Renal cortical epithelial cell (primary cell): ENCODE measurements around the gene ITGA3. TPM values are rescaled to one million over a fixed set of nuclear protein-coding genes. Genes with fewer than 3 reads are reported as not detected.

Experiments
- DNase-seq: peaks from one replicate; pipeline ENCODE4 v3.0.0-alpha.2; 2011; ENCODE audit warnings: low read depth
- total RNA-seq: library from RNA; depleted of rRNA; stranded (reverse); fragments of >200 nt; gene quantifications from 2 replicates; pipeline ENCODE4 v1.2.3, GENCODE V29; 2014

Gene ITGA3
- total RNA-seq, 1 donor from 2014 or later, result 882 TPM

DNA sequence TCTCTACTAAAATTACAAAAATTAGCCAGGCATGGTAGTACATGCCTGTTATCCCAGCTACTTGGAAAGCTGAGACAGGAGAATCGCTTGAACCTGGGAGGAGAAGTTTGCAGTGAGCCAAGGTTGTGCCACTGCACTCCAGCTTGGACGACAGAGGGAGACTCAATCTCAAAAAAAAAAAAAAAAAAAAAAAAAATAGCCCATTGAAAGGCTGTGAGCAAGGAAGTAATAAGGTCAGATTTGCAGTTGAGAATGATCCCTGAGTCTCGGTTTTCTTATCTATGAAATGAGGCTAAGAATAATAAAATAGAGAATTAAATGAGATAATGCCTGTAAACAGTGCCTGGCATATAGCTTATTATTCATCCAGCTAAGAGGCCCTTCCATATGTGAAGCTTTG, 37.9 kb downstream of the ITGA3 start:
- DNase-seq, result no peak

DNA sequence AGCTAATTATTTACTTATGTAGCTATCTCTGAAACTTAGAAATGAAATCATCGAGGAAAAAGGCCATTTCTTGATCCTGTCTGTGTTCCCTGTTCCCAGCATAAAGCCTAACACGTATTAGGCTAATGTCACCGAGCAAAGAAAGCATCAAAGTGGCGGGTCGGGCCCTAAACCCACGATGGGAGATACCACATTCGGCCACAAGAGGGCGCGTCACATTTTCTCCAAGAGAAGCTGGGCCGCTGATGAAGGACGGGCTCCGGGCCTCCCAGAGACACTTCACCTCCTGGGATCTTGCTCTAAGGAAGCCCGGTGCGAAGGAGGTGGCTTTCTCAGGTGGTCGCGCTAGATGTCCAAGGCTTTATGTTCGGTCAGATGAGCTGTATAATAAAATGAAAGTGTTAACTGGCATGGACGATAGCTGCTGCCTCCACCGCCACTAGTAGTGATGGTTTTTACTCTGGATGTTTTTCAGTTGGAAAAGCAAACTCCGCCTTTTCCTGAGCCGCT, 38.4 kb downstream of the ITGA3 start:
- DNase-seq, result peak; percentile 73

DNA sequence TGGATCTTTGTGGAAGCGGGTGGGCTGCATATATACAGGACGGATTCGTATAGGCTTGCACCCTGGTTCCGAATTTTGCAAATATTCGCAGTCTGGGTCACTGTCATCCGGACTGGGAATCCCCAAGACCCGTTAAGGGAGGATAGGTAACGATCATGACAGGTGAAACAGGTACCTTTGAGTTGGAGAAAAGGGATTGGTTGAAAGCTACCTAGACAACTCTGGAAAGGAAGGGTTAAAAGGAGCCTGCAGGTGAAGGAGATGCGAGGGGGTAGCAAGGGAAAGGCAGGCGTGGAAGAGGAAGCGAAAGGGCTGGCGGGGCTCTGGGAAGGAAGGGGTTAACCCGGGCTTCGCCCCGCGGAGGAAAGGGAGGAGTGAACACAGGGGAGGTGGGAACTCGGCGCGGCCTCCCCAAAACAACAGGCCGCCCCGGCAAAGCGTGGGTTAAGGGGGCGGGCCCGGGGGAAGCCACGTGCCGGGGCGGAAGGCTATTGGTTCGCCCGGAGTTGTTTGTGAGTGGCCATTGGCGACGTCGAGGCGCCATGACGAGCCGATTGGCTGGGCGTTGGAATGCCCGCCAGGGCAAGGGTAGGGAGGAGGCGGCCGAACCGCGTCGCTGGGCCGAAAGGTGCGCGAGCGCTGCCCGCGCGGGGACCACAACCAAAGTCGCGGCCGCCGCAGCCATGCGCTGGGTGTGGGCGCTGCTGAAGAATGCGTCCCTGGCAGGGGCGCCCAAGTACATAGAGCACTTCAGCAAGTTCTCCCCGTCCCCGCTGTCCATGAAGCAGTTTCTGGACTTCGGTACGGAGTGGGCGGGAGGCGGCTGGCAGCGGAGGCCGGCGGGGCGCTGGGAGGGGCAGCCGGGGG, 39.1 kb downstream of the ITGA3 start, which contains the start of gene PDK2:
PDK2 (plus strand) TSS at position 599 of the 867 bp plus-strand sequence; CDS start at position 684, 85 bp downstream.
- DNase-seq, result peak; percentile 80

DNA sequence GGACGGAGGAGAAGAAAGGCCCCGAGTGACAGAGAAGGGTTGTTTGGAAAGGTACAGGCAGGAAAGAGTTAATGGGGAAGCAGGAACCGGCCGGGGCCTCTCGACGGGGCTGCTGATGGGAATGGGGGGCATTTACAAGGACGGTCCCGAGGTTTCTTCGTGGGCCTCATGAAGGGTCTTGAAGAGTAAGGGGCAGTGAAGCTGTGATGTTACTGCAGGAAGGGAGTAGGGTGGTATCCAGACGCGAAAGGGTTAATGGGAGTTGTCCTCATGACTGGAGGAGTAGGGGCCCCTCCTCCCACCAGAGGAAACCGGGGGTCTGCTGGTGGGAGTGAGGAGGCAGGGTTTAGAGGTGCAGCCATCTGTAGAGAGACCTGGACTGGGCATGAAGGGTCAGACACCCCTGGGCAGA, 39.7 kb downstream of the ITGA3 start:
- DNase-seq, result no peak

DNA sequence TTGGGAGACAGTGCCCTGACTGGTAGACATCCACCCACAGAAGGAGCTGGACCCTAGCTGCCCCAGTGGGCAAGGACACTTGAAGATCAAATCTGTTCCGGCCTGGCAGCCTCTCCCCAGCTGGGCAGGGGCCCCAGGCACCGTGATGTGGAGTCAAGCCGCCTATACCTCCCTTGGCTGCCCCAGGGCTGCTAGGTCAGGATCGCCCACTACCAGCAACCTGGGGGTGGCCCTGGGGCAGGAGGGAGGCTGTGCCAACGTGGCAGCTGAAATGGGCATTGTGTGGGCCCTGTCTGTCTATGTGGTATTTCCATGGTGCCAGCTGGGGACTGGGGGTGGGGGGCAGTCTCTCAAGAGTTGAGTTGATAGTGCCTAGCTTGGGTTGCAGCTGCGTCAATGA, 40.2 kb downstream of the ITGA3 start:
- no peak for DNase-seq

DNA sequence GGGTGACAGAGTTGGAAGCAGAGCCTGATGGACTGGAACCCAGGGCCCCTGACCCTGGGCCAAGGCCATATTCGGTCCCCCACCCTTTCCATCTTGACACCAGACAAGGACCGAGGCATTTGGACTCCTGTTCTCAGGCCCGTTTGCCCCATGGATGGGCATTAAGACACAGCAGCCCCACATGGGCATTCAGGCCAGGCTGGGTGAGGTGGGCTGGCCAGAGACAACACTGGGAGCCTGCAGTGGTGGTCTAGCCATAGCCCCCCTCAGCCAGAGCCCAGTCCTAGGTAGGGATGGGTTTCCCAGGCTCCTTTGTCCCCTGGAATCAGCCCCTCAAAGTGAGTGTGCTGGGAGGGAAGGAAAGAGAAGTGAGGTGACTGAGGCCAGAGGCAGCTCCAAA, 40.8 kb downstream of the ITGA3 start:
- no peak for DNase-seq

DNA sequence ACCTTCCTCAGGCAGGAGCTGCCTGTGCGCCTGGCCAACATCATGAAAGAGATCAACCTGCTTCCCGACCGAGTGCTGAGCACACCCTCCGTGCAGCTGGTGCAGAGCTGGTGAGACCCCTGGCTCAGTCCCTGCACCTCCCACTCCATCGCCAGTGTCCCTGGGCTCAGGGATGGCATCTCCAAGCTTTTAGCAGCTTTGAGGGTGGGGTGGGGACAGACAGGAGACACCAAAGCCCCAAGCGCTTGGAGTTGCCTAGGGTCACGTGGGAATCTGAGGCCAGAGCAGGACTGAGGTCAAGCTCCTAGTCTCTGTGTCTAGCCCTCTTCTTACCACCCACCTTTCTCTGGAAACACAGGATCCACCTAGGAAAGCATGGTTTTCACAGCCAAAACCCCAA, 41.5 kb downstream of the ITGA3 start:
- no peak for DNase-seq

DNA sequence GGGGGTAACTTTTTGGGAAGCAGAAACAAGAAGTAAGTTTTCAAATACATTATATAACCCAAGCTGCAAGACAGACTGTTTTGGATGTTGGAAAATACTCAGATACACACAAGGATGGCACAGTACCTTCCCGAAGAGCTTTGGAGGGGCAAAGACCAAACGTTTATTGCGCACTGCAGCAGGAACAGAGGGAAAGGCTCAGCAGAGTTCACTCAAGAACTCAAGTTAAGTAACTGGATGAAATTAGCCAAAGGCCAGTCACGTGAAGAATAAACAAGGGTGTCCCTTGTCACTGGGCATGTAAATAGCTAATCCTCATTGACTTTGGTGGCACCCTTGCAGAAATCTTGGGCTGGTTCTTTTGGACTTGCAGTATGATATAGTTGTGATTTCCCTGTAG, 42.0 kb downstream of the ITGA3 start:
- DNase-seq, result no peak

DNA sequence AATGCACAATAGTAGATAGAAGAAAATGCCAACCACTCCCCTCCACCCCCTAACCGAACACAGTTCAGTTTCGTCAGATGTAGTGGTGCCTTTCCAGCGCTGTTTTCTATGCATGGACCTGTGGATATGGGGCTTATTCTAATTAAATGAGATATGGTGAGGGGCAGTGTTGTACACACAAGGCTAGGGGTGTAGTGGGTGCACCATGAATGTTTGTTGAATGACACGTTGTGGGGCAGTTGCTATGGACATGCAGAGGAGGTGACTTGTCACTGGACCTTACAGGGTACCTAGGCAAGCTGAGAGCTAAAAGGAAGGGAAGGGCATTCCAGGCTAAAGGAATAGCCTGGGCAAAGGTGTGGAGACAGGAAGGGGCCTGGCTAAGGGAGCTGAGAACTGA, 42.7 kb downstream of the ITGA3 start:
- DNase-seq, result no peak

DNA sequence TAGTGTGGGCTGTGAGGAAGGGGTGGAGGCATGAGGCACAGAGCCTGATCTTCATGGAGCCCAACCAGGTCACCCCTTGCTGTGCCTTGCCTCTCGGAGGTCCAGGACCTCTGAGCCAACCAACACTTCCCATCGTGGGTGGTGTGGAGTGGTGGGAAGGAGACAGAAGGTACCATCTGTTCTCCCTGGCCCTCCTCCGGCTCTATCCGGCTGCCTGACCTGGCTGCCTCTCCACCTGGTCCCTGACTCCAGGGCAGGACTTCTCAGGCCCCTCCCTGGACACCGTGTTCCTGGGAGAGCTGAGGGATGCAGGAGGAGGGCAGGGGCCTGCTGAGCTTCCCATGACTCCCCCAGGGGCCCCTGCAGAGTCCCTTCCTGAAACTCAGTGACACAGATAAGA, 43.1 kb downstream of the ITGA3 start:
- no peak for DNase-seq

DNA sequence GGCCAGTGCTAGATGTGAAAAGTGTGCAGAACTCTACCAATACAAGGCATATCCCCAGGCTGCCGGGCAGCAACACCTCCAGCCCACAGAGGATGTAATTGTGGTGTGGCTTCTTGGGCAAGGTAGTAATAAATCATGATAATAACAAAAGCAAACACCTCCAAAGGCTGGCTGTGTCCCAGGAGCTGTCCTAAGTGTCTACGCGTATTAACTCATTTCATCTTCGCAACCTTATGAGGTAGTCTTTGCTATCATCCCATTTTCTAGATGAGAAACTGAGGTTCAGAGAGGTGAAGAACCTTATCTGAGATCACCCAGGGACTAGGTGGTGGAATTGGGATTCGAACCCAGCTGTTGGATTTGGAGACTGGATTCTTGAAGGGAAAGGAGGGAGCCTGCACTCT, 44.6 kb downstream of the ITGA3 start:
- no peak for DNase-seq

DNA sequence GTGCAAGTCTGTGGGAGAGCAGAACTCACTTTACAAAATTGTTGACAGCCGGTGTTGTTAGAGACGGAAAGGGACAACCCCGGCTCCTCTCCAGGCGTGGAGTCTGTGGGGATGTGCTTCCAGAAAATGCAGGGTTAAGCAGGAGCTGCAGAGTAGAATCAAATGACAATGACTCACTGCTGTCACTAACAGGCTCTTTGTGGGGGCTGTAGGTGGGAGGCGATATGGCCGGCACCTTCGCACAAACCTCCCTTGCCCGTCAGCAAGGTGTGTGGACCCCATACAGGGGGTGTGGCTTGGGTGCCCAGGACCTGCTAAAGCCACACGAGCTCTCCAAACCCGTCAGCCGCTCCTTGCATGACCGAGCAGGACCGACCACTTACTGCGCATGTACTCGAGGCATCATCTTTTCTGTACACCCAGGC, 45.0 kb downstream of the ITGA3 start:
- peak; percentile 61 for DNase-seq

DNA sequence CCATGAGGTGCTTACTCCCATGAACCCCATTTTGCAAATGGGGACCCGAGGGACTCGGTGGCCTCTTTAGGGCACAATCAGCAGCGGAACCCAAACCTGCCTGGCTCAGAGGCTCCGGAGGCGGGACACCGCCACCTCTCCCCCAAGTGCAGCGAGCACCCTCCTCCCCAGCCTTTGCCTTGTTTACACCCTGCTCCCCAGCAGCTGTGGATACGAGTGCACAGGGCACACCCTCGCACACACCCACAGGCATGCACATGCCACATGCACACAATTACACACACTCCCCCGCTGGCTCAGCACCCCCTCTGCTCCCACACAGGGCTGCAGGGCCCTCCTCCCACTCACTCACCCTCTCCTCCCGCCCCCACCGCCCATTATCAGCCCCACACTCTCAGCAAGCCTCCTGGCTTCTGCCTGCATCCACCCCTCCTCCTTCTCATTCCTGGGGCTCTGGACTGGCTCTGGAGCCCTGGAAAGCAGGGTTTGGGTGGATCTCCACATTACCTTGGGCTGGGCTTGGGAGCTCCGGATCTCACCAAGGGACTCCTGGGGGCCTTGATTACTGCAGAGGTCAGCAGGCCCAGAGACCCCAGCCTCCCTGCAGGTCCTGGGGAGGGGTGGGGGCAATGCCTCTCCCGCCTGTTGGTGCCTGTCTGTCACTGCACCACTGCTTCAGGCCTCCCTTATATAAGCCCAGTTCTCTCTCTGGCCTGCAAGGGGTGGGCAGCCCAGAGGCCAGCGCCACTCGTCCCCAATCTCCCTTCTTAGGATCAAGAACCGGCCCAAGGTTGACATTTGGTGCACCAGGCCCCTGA, 45.6 kb downstream of the ITGA3 start:
- DNase-seq, result no peak

DNA sequence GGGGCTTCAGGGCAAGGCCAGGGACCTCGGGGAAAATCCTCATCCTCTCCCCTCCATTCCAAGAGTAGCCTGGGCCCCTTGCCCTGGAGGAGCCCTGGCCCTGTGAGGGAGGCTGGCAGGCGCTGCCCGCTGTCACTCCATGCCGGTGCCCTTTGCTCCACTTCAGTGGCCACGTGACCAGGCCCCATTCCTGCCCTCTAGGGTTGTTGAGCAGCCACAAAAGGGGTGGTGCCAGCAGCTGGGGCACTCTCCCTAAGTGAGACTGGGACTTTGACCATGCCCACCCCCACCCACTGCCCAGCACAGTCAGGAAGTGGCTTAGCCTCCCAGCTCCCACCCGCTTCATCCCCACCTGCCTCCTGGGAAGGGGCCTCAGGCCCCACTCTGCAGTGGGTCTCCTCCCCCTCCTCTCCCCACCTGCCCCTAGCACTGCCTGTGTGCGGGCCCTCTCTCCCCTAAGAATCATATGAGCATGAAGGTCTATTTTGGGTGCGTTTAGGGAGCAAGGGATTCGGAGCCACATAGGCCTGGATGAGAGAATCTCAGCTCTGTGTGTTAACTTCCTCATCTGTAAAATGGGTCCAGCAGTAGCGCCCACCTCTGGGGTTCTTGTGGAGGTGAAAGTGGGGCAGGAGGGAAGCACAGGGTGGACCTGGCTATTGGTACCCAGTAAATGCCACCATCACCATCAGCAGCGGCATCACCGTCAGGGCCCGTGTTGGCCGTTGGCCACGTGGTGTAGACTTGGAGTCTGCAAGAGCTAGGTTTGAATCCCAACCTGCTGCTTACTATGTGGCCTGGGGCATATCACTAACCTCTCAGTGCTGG, 46.5 kb downstream of the ITGA3 start:
- peak; percentile 65 for DNase-seq

DNA sequence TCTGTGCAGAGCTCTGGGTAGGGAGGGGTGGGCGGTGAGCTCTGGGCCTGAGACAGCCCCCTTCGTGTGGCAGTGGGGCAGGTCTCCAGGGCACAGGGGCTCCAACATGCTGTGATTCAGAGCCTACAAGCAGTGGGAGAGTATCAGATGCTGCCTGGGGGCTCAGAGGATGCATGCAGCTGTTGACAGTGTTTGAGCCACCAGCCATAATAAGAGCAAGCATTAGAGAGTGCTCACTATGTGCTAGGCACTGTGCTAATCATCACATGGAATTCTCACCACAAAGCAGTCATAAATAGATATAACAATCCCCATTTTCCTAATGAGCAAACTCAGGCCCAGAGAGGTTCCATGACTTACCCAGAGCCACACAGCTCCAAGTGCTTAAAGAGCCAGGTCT, 47.3 kb downstream of the ITGA3 start:
- DNase-seq, result no peak

DNA sequence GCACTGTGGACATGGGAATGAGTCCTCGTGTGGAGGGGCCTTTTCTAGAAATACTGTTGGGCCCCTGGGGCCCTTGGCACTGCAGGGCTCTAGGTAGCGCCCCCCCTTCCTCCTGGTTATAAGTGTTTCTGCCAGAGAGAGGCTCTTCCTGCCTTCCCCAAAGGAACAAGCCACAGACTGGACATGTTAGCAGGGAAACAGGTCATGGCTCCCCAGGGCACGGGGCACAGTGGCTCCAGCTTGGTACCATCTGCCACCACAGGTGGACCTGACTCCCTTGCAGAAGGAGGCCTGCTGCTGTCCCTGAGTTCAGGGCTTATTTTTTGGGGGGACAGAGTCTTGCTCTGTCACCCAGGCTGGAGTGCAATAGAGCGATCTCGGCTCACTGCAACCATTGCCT, 48.0 kb downstream of the ITGA3 start:
- DNase-seq, result no peak

DNA sequence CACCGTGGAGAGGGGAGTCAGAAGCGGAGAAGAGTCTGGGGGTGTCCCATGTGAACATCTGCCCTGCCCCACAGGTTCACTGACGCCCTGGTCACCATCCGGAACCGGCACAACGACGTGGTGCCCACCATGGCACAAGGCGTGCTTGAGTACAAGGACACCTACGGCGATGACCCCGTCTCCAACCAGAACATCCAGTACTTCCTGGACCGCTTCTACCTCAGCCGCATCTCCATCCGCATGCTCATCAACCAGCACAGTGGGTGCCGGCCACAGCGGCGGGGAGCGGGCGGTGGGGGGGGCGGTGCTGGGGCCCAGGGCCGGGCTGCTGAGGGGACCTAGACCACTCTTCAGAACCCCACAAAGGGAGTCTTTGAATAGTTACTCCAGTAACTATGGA, 49.9 kb downstream of the ITGA3 start:
- no peak for DNase-seq

DNA sequence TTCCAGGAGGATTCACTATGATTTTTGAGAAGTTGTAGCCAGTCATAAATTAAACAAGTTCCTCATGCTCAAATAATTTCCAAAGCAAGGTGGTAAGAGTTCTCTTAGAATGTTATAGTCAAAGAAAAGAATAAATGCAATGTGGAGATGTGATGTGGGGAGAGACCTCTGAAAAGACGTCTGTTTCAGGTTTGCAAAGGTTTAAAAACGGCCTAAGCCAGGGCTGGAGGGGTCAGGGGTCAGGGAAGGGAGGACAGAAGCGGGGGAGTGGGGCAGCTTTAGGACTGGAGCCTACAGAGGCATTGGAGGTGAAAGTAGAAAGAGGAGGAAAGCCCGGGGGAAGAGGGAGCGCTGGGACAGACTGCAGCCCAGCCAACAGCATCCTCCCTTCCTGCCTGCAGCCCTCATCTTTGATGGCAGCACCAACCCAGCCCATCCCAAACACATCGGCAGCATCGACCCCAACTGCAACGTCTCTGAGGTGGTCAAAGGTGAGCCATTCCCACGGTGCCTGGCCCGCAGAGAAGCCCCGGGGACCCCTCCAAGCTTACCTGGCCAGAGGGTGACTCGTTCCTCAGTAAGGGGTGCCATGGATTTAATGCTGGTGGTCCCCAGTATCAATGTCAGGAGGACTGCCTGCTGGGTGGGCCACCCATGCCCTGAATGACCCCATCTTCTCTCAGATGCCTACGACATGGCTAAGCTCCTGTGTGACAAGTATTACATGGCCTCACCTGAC, 50.7 kb downstream of the ITGA3 start:
- no peak for DNase-seq

DNA sequence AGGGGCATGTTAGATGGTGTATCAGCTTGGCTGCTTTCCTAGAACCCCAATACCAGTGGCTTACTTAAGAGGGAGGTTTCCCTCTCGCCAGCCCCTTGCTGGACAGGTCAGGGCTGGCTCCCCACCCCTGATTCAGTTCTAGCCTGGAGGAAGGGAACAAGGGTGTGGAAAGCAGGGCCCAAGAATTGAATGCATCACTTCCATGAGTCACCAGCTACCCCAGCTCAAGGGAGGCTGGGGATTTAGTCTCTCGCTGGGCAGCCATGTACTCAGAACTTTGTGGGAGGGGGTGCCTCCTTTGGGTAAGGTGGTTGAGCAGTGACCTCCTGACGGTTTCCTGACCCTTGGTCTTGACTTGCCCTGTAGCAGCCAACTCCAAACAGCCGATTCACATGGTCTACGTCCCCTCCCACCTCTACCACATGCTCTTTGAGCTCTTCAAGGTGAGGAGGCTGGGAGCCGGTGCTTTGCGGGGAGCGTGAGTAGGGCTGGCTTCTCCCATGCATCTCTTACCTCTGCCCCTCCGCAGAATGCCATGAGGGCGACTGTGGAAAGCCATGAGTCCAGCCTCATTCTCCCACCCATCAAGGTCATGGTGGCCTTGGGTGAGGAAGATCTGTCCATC, 52.0 kb downstream of the ITGA3 start:
- peak; percentile 72 for DNase-seq

DNA sequence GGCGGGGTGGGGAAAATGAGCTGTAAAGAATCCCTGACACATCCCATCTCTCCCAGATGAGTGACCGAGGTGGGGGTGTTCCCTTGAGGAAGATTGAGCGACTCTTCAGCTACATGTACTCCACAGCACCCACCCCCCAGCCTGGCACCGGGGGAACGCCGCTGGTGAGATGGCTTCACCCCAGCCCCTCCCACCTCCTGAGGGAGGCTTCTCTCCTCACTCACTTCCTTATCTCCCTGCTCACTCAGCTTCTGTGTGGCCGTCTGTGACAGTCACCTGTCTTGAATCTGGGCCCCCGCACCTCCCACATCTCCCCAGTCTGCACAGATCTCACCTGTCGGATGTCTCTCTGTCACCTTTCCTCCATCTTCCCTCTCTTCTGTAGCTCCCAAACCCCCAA, 52.6 kb downstream of the ITGA3 start:
- no peak for DNase-seq

DNA sequence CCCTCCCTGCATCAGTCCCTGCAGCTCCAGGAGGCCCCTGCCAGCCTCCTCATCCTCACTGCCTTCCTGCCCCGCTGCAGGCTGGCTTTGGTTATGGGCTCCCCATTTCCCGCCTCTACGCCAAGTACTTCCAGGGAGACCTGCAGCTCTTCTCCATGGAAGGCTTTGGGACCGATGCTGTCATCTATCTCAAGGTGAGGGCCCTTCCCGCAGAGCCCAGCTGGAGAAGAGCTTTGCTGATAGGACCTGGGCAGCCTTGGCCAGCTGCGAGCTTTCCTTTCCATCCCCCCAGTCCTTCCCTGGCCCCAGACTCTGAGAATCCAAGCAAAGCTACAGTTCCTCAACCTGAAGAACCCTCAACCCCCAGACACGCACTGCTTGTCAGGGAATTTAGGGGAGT, 53.3 kb downstream of the ITGA3 start:
- DNase-seq, result no peak
